C4-2B (cell line): ENCODE results near the gene TAS1R3.

Experiments
- ZFX ChIP-seq: fragments of 450-650 bp; IDR thresholded peaks from 2 replicates; pipeline ENCODE4 v1.6.1; 2017
- TF ChIP-seq, protein P1 (sequence below): fragments of 450-650 bp; conservative IDR thresholded peaks from 2 replicates; pipeline ENCODE4 v1.5.1; 2017; ENCODE audit warnings: mild to moderate bottlenecking

DNA sequence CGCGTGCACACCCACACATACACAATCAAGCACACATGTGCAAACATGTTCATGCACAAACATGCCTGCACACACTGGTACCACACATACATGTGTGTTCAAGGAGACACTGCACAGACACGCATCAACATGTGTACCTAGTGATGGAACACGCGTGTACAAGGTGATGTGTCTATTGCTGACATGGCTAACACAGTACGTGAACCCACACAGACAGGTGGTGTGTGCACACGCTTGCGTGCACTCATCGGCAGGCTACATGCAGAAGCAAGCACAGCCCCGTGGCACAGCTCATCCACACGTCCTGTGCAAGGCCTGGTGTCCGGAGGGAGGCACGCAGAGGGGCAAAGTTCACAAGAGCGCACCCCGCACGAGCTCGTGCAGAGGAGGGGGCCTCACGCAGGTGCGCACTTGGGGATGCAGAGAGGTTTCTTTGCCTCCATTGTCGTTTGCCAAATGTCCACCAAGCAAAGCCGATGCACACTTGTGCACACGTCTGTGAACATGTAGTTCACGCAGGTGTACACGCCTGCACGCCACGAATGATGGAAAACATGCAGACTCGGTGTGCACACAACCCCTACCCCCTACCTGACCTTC is 24.3 kb upstream of the TAS1R3 start:
- TF ChIP-seq, protein P1, sequence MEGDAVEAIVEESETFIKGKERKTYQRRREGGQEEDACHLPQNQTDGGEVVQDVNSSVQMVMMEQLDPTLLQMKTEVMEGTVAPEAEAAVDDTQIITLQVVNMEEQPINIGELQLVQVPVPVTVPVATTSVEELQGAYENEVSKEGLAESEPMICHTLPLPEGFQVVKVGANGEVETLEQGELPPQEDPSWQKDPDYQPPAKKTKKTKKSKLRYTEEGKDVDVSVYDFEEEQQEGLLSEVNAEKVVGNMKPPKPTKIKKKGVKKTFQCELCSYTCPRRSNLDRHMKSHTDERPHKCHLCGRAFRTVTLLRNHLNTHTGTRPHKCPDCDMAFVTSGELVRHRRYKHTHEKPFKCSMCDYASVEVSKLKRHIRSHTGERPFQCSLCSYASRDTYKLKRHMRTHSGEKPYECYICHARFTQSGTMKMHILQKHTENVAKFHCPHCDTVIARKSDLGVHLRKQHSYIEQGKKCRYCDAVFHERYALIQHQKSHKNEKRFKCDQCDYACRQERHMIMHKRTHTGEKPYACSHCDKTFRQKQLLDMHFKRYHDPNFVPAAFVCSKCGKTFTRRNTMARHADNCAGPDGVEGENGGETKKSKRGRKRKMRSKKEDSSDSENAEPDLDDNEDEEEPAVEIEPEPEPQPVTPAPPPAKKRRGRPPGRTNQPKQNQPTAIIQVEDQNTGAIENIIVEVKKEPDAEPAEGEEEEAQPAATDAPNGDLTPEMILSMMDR, result no peak
- no peak for TF ChIP-seq ZFX
